ENCODE data around the gene GATM. TPM values are rescaled to one million over a fixed set of nuclear protein-coding genes. Genes with fewer than 3 reads are reported as not detected.
"Not testable (repeated sequence)": the region's sequence is repeated elsewhere in the genome, so short reads cannot be mapped to it uniquely, and the experiment has no call there.

GATM gene
- total and polyA plus RNA-seq, 2 of the 8 experiments (the other 6 are each of a cell fraction or from before 2014, with no cell fraction given), result 10.2 to 15.1 TPM

DNA sequence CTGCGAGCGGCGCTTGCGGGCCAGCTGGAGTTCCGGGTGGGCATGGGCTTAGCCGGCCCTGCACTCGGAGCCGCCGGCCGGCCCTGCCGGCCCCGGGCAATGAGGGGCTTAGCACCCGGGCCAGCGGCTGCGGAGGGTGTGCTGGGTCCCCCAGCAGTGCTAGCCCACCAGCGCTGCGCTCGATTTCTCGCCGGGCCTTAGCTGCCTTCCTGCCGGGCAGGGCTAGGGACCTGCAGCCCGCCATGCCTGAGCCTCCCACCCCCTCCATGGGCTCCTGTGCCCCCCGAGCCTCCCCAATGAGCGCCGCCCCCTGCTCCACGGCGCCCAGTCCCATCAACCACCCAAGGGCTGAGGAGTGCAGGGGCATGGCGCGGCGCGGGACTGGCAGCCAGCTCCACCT, 64.2 kb downstream of the GATM start:
- H3K4ac ChIP-seq (replicated peaks; ENCODE audit: insufficient read length, low read depth, low read length); H4K20me1 ChIP-seq (replicated peaks in 1 of 2; ENCODE audit: control insufficient read depth in 1 of 2, insufficient read depth in 2 of 2, low read length in 2 of 2); H3K4me1 ChIP-seq (replicated peaks in 1 of 4; ENCODE audit: control insufficient read depth in 3 of 4, insufficient read depth in 4 of 4, low read length in 3 of 4); H3K14ac ChIP-seq (ENCODE audit: insufficient read length); H3K9me3 ChIP-seq (ENCODE audit: insufficient read depth in 2 of 2, low read depth in 1 of 2, low read length in 1 of 2); H3K79me1 ChIP-seq (ENCODE audit: low read depth, low read length); H4K91ac ChIP-seq (replicated peaks; ENCODE audit: insufficient read length, low read length); DNase-seq (ENCODE audit: low read depth in 1 of 2, low spot score in 2 of 2); FAIRE-seq; H2BK120ac ChIP-seq (replicated peaks; ENCODE audit: low read depth, low read length); H3K23ac ChIP-seq (ENCODE audit: insufficient read length); H3K27me3 ChIP-seq (replicated peaks in 1 of 4; ENCODE audit: control insufficient read depth in 3 of 4, extremely low read depth in 1 of 4, insufficient read depth in 3 of 4, low read length in 3 of 4); H3K4me2 ChIP-seq (ENCODE audit: insufficient read depth in 1 of 2, low read depth in 2 of 2, low read length in 2 of 2); H2BK5ac ChIP-seq (ENCODE audit: low read depth, low read length); H3K18ac ChIP-seq (ENCODE audit: extremely low read depth, low read length); H2AFZ ChIP-seq (ENCODE audit: low read length); H2AK5ac ChIP-seq (ENCODE audit: low read depth, low read length); H3K79me2 ChIP-seq (ENCODE audit: control insufficient read depth in 1 of 2, insufficient read depth in 2 of 2, low read length in 2 of 2); H3K9ac ChIP-seq (replicated peaks in 1 of 4; ENCODE audit: extremely low read depth in 1 of 4, low read depth in 3 of 4, low read length in 3 of 4); H3K23me2 ChIP-seq (ENCODE audit: low read depth, low read length); H3K4me3 ChIP-seq (ENCODE audit: extremely low read depth in 1 of 4, insufficient read depth in 2 of 4, low read depth in 3 of 4, low read length in 4 of 4); H3K36me3 ChIP-seq (ENCODE audit: control insufficient read depth in 2 of 4, insufficient read depth in 4 of 4, low read length in 3 of 4); H2BK20ac ChIP-seq (ENCODE audit: low read length); H2BK12ac ChIP-seq (ENCODE audit: low read depth, low read length); H4K8ac ChIP-seq (ENCODE audit: extremely low read depth, insufficient read depth, low read length); H3K27ac ChIP-seq (ENCODE audit: low read depth, low read length); H3K56ac ChIP-seq (replicated peaks; ENCODE audit: insufficient read length, low read depth, low read length); H2BK15ac ChIP-seq (ENCODE audit: low read length); H4K5ac ChIP-seq (ENCODE audit: insufficient read length, low read depth, low read length): not testable (repeated sequence)
- WGBS, 2 experiments (ENCODE audit: extremely low coverage in 1 of 2, insufficient coverage in 1 of 2, insufficient read length in 1 of 2, insufficient replicate concordance in 2 of 2, low coverage in 1 of 2, low lambda C conversion rate in 2 of 2, missing lambda C conversion rate in 1 of 2), result 88% methylated on average over 23 of the region's 31 CpGs; no CpG with 5 or more reads in 1 of the 2 experiments
- POLR2A ChIA-PET (ENCODE audit: partially characterized antibody), result interaction anchor here (1.6 kb wide), 1 partner anchor 88 kb away, joined by 9 read pairs; a partner anchor contains a TSS
- CTCF ChIA-PET (ENCODE audit: partially characterized antibody), result interaction anchor here (0.9 to 2.1 kb wide), 13 partner anchors 9 to 212 kb away, joined by 3 to 10 read pairs (median 4); a partner anchor contains a TSS

Small RNA genes within 50 kb of the gene (small RNA-seq; reads per million reads assigned to genes)
- gene RNU6-953P (ENCODE audit: insufficient read depth), result 0.69 reads per million

Other genes with a start within 250 kb of the GATM start
- not detected in 2 replicates for gene DUOXA1, start 248.7 kb downstream of the GATM start, total RNA-seq (2021; fragmentation: NEBNext Ultra II Directional; extraction: Animal tissue kit (Norgen Biotek cat#: 25700))
- 0.18 and 0.24 TPM in 2 replicates for gene DUOXA1, start 248.7 kb downstream of the GATM start, polyA plus RNA-seq (2011; rRNA removed)
- gene DUOX1, start 248.6 kb downstream of the GATM start, total RNA-seq (2021; fragmentation: NEBNext Ultra II Directional; extraction: Animal tissue kit (Norgen Biotek cat#: 25700)), result 0.84 and 0.96 TPM in 2 replicates
- 1.4 and 2.0 TPM in 2 replicates for gene DUOX1, start 248.6 kb downstream of the GATM start, polyA plus RNA-seq (2011; rRNA removed)
- 23.9 and 26.7 TPM in 2 replicates for gene SHF, start 190.6 kb downstream of the GATM start, total RNA-seq (2021; fragmentation: NEBNext Ultra II Directional; extraction: Animal tissue kit (Norgen Biotek cat#: 25700))
- 13.1 and 16.0 TPM in 2 replicates for gene SHF, start 190.6 kb downstream of the GATM start, polyA plus RNA-seq (2011; rRNA removed)
- not detected in 2 replicates for gene SLC28A2, start 126.3 kb downstream of the GATM start, total RNA-seq (2021; fragmentation: NEBNext Ultra II Directional; extraction: Animal tissue kit (Norgen Biotek cat#: 25700))
- gene SLC28A2, start 126.3 kb downstream of the GATM start, polyA plus RNA-seq (2011; rRNA removed), result 0.11 TPM in 1 of 2 replicates, not detected in the other
- gene SLC30A4, start 144.2 kb upstream of the GATM start, total RNA-seq (2021; fragmentation: NEBNext Ultra II Directional; extraction: Animal tissue kit (Norgen Biotek cat#: 25700)), result 0.07 TPM in 1 of 2 replicates, not detected in the other
- gene SLC30A4, start 144.2 kb upstream of the GATM start, polyA plus RNA-seq (2011; rRNA removed), result under 0.01 TPM in 1 of 2 replicates, not detected in the other
- gene BLOC1S6, start 208.8 kb upstream of the GATM start, total RNA-seq (2021; fragmentation: NEBNext Ultra II Directional; extraction: Animal tissue kit (Norgen Biotek cat#: 25700)), result 28.7 and 28.8 TPM in 2 replicates
- gene BLOC1S6, start 208.8 kb upstream of the GATM start, polyA plus RNA-seq (2011; rRNA removed), result 3.7 and 4.5 TPM in 2 replicates

Data from H1 (cell line).